ENCODE results near the gene OR1L6. TPM values are rescaled to one million over a fixed set of nuclear protein-coding genes. Genes with fewer than 3 reads are reported as not detected.

Gene OR1L6
- total and polyA plus RNA-seq, 9 of the 15 experiments (the other 6 are each of a cell fraction or from before 2014, with no cell fraction given), result not detected

DNA sequence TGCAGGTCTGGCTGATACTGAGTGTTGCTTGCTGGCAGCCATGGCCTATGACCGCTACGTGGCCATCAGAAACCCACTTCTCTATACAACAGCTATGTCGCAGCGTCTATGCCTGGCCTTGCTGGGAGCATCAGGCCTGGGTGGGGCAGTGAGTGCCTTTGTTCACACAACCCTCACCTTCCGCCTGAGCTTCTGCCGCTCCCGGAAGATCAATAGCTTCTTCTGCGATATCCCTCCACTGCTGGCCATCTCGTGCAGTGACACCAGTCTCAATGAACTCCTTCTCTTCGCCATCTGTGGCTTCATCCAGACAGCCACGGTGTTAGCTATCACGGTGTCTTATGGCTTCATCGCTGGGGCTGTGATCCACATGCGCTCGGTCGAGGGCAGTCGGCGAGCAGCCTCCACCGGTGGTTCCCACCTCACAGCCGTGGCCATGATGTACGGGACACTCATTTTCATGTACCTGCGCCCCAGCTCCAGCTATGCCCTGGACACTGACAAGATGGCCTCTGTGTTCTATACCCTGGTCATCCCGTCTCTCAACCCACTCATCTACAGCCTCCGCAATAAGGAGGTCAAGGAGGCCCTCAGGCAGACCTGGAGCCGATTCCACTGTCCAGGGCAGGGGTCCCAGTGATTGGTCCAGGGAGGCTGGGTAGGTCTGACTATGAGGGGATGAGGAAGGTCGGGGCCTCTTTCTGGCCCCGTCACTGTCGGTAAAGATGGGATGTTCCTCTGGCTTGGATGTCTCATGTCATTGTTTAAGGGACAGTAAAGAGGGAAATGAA lies 47.3 kb downstream of the OR1L6 start:
- no peaks in the 10 kb centered on the region for H4K20me1 ChIP-seq (replicated peaks; ENCODE audit: control insufficient read depth, insufficient read depth, low read length)

More for the DNA sequence above, 47.3 kb downstream of the OR1L6 start:
- no peak overlapping the region for H3K9ac ChIP-seq (ENCODE audit: insufficient read depth in 1 of 2, low read depth in 2 of 2, low read length in 2 of 2)
- POLR2A ChIA-PET, result interaction anchor here (0.6 kb wide), 1 partner anchor 13 kb away, joined by 3 read pairs; no protein-coding TSS in a partner anchor
- CTCF ChIA-PET (ENCODE audit: low intra/inter-chr PET ratio), result no interaction called here
- WGBS (ENCODE audit: insufficient coverage, low coverage, missing lambda C conversion rate), result 2% methylated on average over 28 of the region's 28 CpGs
- no TSS peak for BruUV-seq (replicated peaks)
- in situ Hi-C loops (cut with MboI), result no loop called here
- H3K4me2 ChIP-seq (ENCODE audit: insufficient read depth, low read length), result no peak overlapping the region
- no peak for TF ChIP-seq ZNF408 (CRISPR knock-in tag; IDR thresholded peaks at IDR 0.05; ENCODE audit: low read depth)
- TF ChIP-seq, protein P1, sequence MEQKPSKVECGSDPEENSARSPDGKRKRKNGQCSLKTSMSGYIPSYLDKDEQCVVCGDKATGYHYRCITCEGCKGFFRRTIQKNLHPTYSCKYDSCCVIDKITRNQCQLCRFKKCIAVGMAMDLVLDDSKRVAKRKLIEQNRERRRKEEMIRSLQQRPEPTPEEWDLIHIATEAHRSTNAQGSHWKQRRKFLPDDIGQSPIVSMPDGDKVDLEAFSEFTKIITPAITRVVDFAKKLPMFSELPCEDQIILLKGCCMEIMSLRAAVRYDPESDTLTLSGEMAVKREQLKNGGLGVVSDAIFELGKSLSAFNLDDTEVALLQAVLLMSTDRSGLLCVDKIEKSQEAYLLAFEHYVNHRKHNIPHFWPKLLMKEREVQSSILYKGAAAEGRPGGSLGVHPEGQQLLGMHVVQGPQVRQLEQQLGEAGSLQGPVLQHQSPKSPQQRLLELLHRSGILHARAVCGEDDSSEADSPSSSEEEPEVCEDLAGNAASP (IDR thresholded peaks at IDR 0.05), result no peak
- no peak for TF ChIP-seq ILF3 (IDR thresholded peaks at IDR 0.05; ENCODE audit: borderline replicate concordance)
- TF ChIP-seq ZZZ3 (IDR thresholded peaks at IDR 0.05), result no peak
- no peak for TF ChIP-seq FOXJ3 (CRISPR knock-in tag; IDR thresholded peaks at IDR 0.05)
- no peak for TF ChIP-seq YY1 (IDR thresholded peaks at IDR 0.05; ENCODE audit: borderline replicate concordance in 1 of 3, control insufficient read depth in 1 of 3, extremely low read depth in 1 of 3, insufficient read depth in 3 of 3, insufficient read length in 1 of 3, insufficient replicate concordance in 2 of 3, low read depth in 1 of 3, low read length in 2 of 3)
- no peak for TF ChIP-seq BRD4 (IDR thresholded peaks at IDR 0.05)
- TF ChIP-seq POLR2AphosphoS2 (IDR thresholded peaks at IDR 0.05; ENCODE audit: low read length), result no peak
- TF ChIP-seq, protein P2, sequence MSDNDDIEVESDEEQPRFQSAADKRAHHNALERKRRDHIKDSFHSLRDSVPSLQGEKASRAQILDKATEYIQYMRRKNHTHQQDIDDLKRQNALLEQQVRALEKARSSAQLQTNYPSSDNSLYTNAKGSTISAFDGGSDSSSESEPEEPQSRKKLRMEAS (CRISPR knock-in tag; IDR thresholded peaks at IDR 0.05), result no peak
- TF ChIP-seq SUPT5H (IDR thresholded peaks at IDR 0.05), result no peak
- no peak for TF ChIP-seq ASH1L (IDR thresholded peaks at IDR 0.05; ENCODE audit: borderline replicate concordance, low read depth, partially characterized antibody)
- no peak for TF ChIP-seq ZFPM2 (CRISPR knock-in tag; IDR thresholded peaks at IDR 0.05)
- H3K4me1 ChIP-seq (replicated peaks in 1 of 2; ENCODE audit: control insufficient read depth in 2 of 2, insufficient read depth in 2 of 2, low read length in 2 of 2), result no peaks in the 10 kb centered on the region; a peak in 1 of 5 replicates
- no peaks in the 10 kb centered on the region for H3K36me3 ChIP-seq (ENCODE audit: control insufficient read depth, insufficient read depth, low read length)
- no peak overlapping the region for H2AFZ ChIP-seq (ENCODE audit: low read depth, low read length)
- no peak for DNase-seq (ENCODE audit: extremely low read depth in 1 of 4, low spot score in 3 of 4)
- peak; percentile 43; the same call in 2 of the 3 replicates for ATAC-seq
- no peaks in the 10 kb centered on the region for H3K9me3 ChIP-seq (replicated peaks; ENCODE audit: control insufficient read depth, insufficient read depth, low read depth, low read length)
- intact Hi-C loops (cut with micrococcal nuclease), result no loop called here
- H3K27me3 ChIP-seq (ENCODE audit: control insufficient read depth in 2 of 2, insufficient read depth in 2 of 2, low read length in 2 of 2), result peaks cover 26 to 30% of the 10 kb centered on the region in 2 experiments
- no peaks in the 10 kb centered on the region for H3K9me1 ChIP-seq (ENCODE audit: control insufficient read depth, insufficient read depth, low read length)
- no peaks in the 10 kb centered on the region for H3K79me2 ChIP-seq (ENCODE audit: control insufficient read depth, insufficient read depth, low read length)
- no peak overlapping the region for H3K27ac ChIP-seq (ENCODE audit: extremely low read depth, low read depth, low read length)
- H3K4me3 ChIP-seq, result no peak overlapping the region
- no peak for FAIRE-seq

All from K562 (cell line).